GM12891 (cell line): Measurements from ENCODE around the gene NCS1.

Experiments
- PAX5 ChIP-seq: IDR thresholded peaks from 2 replicates; pipeline ENCODE4 v1.6.1; 2011; ENCODE audit warnings: low read length, moderate library complexity, mild to moderate bottlenecking; ENCODE audit not compliant: insufficient read depth, severe bottlenecking
- POLR2A ChIP-seq: IDR thresholded peaks from 2 replicates; pipeline ENCODE4 v1.6.1; 2011; ENCODE audit warnings: low read depth, low read length, control low read depth
- POLR2AphosphoS5 ChIP-seq: IDR thresholded peaks from 2 replicates; pipeline ENCODE4 v1.6.1; 2011; ENCODE audit warnings: low read depth, low read length, control low read depth
- POU2F2 ChIP-seq: IDR thresholded peaks from 2 replicates; pipeline ENCODE4 v1.6.1; 2011; ENCODE audit warnings: low read depth, mild to moderate bottlenecking, control low read depth, low read length, moderate library complexity
- SPI1 ChIP-seq: IDR thresholded peaks from 2 replicates; pipeline ENCODE4 v1.6.1; 2011; ENCODE audit warnings: low read depth, low read length, control low read depth
- TAF1 ChIP-seq: IDR thresholded peaks from 2 replicates; pipeline ENCODE4 v1.6.1; 2011; ENCODE audit warnings: low read depth, low read length, control low read depth

GRCh38 chr9:130193531-130194377 lies 21.6 kb downstream of the NCS1 start:
- no peak for TF ChIP-seq POLR2A
- TF ChIP-seq POLR2AphosphoS5 = no peak
- TF ChIP-seq SPI1 = no peak
- no peak for TF ChIP-seq TAF1
- TF ChIP-seq POU2F2 = no peak
- TF ChIP-seq PAX5 = no peak
